ENCODE measurements around the gene FBXO45.

GRCh38 chr3:196552253-196552652 lies 16.2 kb upstream of the FBXO45 start:
- no peak for TF ChIP-seq CTCF (IDR thresholded peaks at IDR 0.05; ENCODE audit: poor library complexity)
- TF ChIP-seq EZH2 (IDR thresholded peaks at IDR 0.05; ENCODE audit: borderline replicate concordance): no peak
- TF ChIP-seq EZH2phosphoT487 (IDR thresholded peaks at IDR 0.05; ENCODE audit: low read depth, severe bottlenecking, unreplicated experiment): no peak
